Keratinocyte (primary cell): ENCODE measurements around the gene KLHL34. TPM values are rescaled to one million over a fixed set of nuclear protein-coding genes. Genes with fewer than 3 reads are reported as not detected.

ENCODE experiments used
- DNase-seq: peaks from one replicate; pipeline ENCODE4 v3.0.0-alpha.2; 2011; ENCODE audit warnings: low read depth, missing footprints, low spot score
- FAIRE-seq: peaks from 2 replicates; lab custom pipeline; 2011; peaks lifted over from hg19 to GRCh38; lab: Jason Lieb, UNC
- H2AFZ ChIP-seq: 2 replicates; pipeline ENCODE4 v1.6.0; 2012; ENCODE audit warnings: low read length, control low read depth, inconsistent platforms; ENCODE audit not compliant: control insufficient read depth
- H3K27ac ChIP-seq: 2 replicates; pipeline ENCODE4 v1.5.1; 2011; ENCODE audit warnings: low read length; ENCODE audit not compliant: control insufficient read depth, insufficient read depth
- H3K27me3 ChIP-seq: 3 replicates; pipeline ENCODE4 v1.6.0; 2011; ENCODE audit warnings: low read length; ENCODE audit not compliant: control insufficient read depth, insufficient read depth; ENCODE audit errors: extremely low read depth
- H3K36me3 ChIP-seq, 2 experiments: 2 replicates in 1 of 2; 3 replicates in 1 of 2; pipeline ENCODE4 v1.5.1; 2011; ENCODE audit warnings: low read length in 2 of 2, mild to moderate bottlenecking in 1 of 2; ENCODE audit not compliant: control insufficient read depth in 2 of 2, insufficient read depth in 2 of 2; ENCODE audit errors: extremely low read depth in 1 of 2
- H3K4me1 ChIP-seq: 3 replicates; pipeline ENCODE4 v1.5.1; 2011; ENCODE audit warnings: low read length; ENCODE audit not compliant: control insufficient read depth, insufficient read depth; ENCODE audit errors: extremely low read depth
- H3K4me2 ChIP-seq: 3 replicates; pipeline ENCODE4 v1.6.0; 2011; ENCODE audit warnings: low read depth, low read length; ENCODE audit not compliant: control insufficient read depth, insufficient read depth; ENCODE audit errors: extremely low read depth
- H3K4me3 ChIP-seq, 3 experiments: fragments of 200-600 bp in 1 of 3; sonication (generic) in 1 of 3; 2 replicates in 2 of 3; 3 replicates in 1 of 3; pipeline ENCODE4 v1.5.1; 2011 to 2016; ENCODE audit warnings: low read length in 3 of 3, mild to moderate bottlenecking in 3 of 3, control low read depth in 2 of 3, inconsistent platforms in 1 of 3, low read depth in 1 of 3, mixed read lengths in 1 of 3, mixed run types in 1 of 3, moderate library complexity in 1 of 3; ENCODE audit not compliant: control insufficient read depth in 2 of 3, insufficient read depth in 2 of 3; ENCODE audit errors: extremely low read depth in 1 of 3
- H3K79me2 ChIP-seq: 2 replicates; pipeline ENCODE4 v1.6.0; 2012; ENCODE audit warnings: low read length; ENCODE audit not compliant: control insufficient read depth, insufficient read depth
- H3K9ac ChIP-seq: 3 replicates; pipeline ENCODE4 v1.6.0; 2011; ENCODE audit warnings: low read length; ENCODE audit not compliant: control insufficient read depth, insufficient read depth; ENCODE audit errors: extremely low read depth
- H3K9me1 ChIP-seq: 3 replicates; pipeline ENCODE4 v1.6.0; 2011; ENCODE audit warnings: low read length; ENCODE audit not compliant: control insufficient read depth, insufficient read depth; ENCODE audit errors: extremely low read depth
- H3K9me3 ChIP-seq: 2 replicates; pipeline ENCODE4 v1.5.1; 2012; ENCODE audit warnings: low read depth, low read length; ENCODE audit not compliant: control insufficient read depth
- H4K20me1 ChIP-seq: 3 replicates; pipeline ENCODE4 v1.6.0; 2011; ENCODE audit warnings: low read length; ENCODE audit not compliant: control insufficient read depth, insufficient read depth; ENCODE audit errors: extremely low read depth
- EZH2 ChIP-seq: IDR thresholded peaks from one replicate; pipeline ENCODE4 v1.6.1; 2012; ENCODE audit warnings: inconsistent platforms, mild to moderate bottlenecking, low read length, moderate library complexity
- dilution Hi-C: fragments of 300-500 bp; cut with MboI; formaldehyde crosslinking; loops from one replicate; pipeline ENCODE4 v1.7.0; 2020; ENCODE audit warnings: low sequenced_read_pairs; ENCODE audit not compliant: extremely low pct_ligation_motif_present
- polyA plus RNA-seq, 5 experiments: library from polyadenylated mRNA; depleted of rRNA in 3 of 5; stranded (reverse) in 3 of 5; stranded (forward) in 1 of 5; unstranded in 1 of 5; fragments of >200 nt; gene quantifications; 1 replicate in 1 of 5; 2 replicates in 3 of 5; 3 replicates in 1 of 5; pipeline versions ENCODE4 v1.2.1 to v1.2.3, GENCODE V29; 2011 to 2012; ENCODE audit warnings: missing spikeins in 2 of 5, low read depth in 1 of 5, low replicate concordance in 1 of 5
- TF ChIP-seq, protein P1 (sequence below), 3 experiments: IDR thresholded peaks in 1 of 3; conservative IDR thresholded peaks in 1 of 3; optimal IDR thresholded peaks in 1 of 3; 2 replicates in 2 of 3; 3 replicates in 1 of 3; pipeline versions ENCODE3 to v1.5.1; 2011; ENCODE audit warnings: low read length in 3 of 3, mild to moderate bottlenecking in 3 of 3, moderate library complexity in 2 of 3, control low read depth in 1 of 3, inconsistent platforms in 1 of 3; ENCODE audit not compliant: insufficient read depth in 2 of 3; ENCODE audit errors: extremely low read depth in 1 of 3

Gene KLHL34
- polyA plus RNA-seq, 1 donor (not counting 4 experiments of a cell fraction or from before 2014, with no cell fraction given): not detected

- TF ChIP-seq EZH2: no peak
- TF ChIP-seq, protein P1, sequence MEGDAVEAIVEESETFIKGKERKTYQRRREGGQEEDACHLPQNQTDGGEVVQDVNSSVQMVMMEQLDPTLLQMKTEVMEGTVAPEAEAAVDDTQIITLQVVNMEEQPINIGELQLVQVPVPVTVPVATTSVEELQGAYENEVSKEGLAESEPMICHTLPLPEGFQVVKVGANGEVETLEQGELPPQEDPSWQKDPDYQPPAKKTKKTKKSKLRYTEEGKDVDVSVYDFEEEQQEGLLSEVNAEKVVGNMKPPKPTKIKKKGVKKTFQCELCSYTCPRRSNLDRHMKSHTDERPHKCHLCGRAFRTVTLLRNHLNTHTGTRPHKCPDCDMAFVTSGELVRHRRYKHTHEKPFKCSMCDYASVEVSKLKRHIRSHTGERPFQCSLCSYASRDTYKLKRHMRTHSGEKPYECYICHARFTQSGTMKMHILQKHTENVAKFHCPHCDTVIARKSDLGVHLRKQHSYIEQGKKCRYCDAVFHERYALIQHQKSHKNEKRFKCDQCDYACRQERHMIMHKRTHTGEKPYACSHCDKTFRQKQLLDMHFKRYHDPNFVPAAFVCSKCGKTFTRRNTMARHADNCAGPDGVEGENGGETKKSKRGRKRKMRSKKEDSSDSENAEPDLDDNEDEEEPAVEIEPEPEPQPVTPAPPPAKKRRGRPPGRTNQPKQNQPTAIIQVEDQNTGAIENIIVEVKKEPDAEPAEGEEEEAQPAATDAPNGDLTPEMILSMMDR (optimal IDR thresholded peaks at IDR 0.05 in 1 of 3, IDR thresholded peaks at IDR 0.05 in 1 of 3, conservative IDR thresholded peaks at IDR 0.05 in 1 of 3; ENCODE audit: extremely low read depth in 1 of 3, insufficient read depth in 2 of 3, low read length in 3 of 3): no peak
- H4K20me1 ChIP-seq: no peaks in the 10 kb centered on the region
- dilution Hi-C loops: no loop called here
- no peaks in the 10 kb centered on the region for H3K9me3 ChIP-seq
- H3K4me3 ChIP-seq: no peak overlapping the region
- no peak overlapping the region for H3K9ac ChIP-seq
- no peaks in the 10 kb centered on the region for H3K79me2 ChIP-seq
- H3K9me1 ChIP-seq: no peaks in the 10 kb centered on the region
- H3K27me3 ChIP-seq: no peaks in the 10 kb centered on the region
- H3K27ac ChIP-seq: no peak overlapping the region
- DNase-seq (no peak), FAIRE-seq (no peak)
- no peak overlapping the region for H3K4me2 ChIP-seq
- no peaks in the 10 kb centered on the region for H3K36me3 ChIP-seq
- no peaks in the 10 kb centered on the region for H3K4me1 ChIP-seq
- no peak overlapping the region for H2AFZ ChIP-seq
These were observed 19.8 kb downstream of the KLHL34 start for GRCh38 chrX:21638311-21638710.

DNA sequence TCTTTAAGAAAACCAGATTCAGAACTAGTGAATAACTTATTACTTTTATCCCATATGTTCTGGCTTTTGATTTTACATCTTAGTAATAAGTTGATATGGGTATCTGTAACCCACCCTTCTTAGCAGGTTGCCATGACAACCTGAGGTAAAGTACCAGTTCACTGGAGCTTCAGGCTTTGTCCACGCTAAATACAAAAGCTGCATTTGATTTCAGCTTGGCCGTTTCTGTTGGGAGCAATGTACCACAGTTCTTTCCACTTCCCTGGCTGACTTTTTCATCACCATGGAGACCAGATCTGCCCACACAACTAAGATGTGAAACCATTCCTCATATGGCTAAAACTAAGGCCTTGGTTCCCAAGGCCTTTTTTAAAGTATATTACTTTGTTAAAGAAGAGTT is 26.1 kb downstream of the KLHL34 start:
- TF ChIP-seq, protein P1 (optimal IDR thresholded peaks at IDR 0.05 in 1 of 3, IDR thresholded peaks at IDR 0.05 in 1 of 3, conservative IDR thresholded peaks at IDR 0.05 in 1 of 3; ENCODE audit: extremely low read depth in 1 of 3, insufficient read depth in 2 of 3, low read length in 3 of 3): no peak
- no peak for TF ChIP-seq EZH2
- no peak for FAIRE-seq

More for the DNA sequence above, 26.1 kb downstream of the KLHL34 start:
- H3K9me3 ChIP-seq: no peaks in the 10 kb centered on the region
- H3K36me3 ChIP-seq: no peaks in the 10 kb centered on the region
- no peaks in the 10 kb centered on the region for H3K4me1 ChIP-seq
- H4K20me1 ChIP-seq: no peaks in the 10 kb centered on the region
- no peaks in the 10 kb centered on the region for H3K79me2 ChIP-seq
- no peak overlapping the region for H2AFZ ChIP-seq
- H3K4me3 ChIP-seq: no peak overlapping the region
- H3K27me3 ChIP-seq: no peaks in the 10 kb centered on the region
- no peak overlapping the region for H3K27ac ChIP-seq
- H3K9me1 ChIP-seq: no peaks in the 10 kb centered on the region
- H3K9ac ChIP-seq: no peak overlapping the region
- dilution Hi-C loops: no loop called here
- no peak for DNase-seq
- H3K4me2 ChIP-seq: no peak overlapping the region
